NCI-H69 (cell line): ENCODE measurements around the gene PDE4DIP.
"Not testable (repeated sequence)": the region's sequence is repeated elsewhere in the genome, so short reads cannot be mapped to it uniquely, and the experiment has no call there.

Source experiments
- DNase-seq: peaks from one replicate; lab custom pipeline; 2025; lab: John Stamatoyannopoulos, UW

PDE4DIP gene

GRCh38 chr1:148921047-148921446, 76.8 kb downstream of the PDE4DIP start:
- DNase-seq = not testable (repeated sequence)

DNA sequence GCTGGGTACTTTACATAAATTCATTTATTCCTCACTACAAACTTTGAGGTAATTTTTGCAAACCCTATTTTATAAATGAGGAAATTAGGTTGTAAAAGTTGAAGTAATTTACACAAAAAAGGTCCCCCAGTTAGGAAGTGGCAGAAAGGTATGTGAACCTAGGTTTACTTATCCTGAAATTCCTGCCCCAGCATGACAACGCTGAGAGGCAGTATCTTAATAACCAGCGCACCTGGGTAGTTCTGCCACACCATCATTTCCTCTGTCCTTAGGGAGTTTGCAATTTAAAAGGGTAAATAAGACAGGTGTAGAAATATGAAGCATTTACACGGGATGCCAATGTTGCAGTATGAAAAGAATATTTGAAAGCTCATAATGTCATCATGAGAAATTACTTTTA, 79.6 kb downstream of the PDE4DIP start:
- DNase-seq = not testable (repeated sequence)

DNA sequence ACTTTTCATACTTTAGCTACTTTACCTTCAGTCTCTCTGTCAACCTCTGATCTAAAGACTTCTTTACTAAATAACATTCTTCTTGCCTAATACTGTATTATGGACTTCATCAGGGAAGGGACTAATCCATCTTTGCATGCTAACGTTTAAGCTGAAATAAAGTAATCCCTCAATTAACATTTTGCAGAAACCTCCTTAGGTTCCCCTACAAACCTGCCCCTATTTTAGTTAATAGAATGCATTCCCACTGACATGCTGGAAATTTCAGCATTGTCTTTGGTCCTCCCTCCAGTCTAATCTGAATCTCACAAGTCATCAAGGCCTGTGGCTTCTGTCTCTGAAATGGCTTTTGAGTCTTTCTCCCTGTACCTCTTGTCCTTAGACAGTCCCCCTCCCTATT, 83.4 kb downstream of the PDE4DIP start:
- DNase-seq = not testable (repeated sequence)

DNA sequence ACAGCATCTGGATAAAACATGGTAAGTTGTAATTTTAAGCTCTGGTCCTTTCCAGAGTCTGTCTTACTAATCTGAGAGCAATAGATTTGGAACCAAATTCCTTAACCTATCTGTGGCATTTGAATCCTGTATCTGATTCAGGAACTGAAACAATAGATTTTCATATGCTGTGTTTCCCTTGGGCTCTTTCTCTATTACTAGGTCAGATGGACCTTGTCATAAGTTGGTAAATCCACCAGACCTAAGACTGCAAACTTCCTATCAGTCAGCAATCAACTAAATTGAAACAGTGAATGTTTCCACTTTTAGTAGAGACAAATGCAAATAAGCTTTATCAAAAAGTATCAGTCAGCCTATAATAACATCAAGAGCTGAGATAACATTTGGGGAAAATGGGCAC, 85.0 kb downstream of the PDE4DIP start:
- not testable (repeated sequence) for DNase-seq

DNA sequence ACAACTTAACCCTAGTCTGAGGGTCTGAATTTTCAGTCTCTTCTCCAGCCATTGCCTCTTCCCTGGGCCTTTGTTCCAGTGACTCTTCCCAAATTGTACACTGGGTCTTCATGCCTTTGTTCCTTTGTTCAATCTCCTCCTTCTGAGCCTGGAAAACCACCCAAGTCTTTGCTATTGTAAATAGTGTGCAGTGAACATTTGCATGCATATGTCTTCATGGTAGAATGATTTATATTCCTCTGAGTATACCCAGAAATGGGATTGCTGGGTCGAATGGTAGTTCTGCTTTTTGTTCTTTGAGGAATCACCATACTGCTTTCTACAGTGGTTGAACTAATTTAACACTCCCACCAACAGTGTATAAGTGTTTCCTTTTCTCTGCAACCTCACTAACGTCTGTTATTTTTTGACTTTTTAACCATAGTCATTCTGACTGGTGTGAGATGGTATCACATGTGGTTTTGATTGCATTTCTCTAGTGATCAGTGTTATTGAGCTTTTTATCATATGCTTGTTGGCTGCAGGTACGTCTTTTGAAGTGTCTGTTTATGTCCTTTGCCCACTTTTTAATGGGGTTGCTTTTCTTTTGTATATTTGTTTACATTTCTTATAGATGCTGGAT, 91.3 kb downstream of the PDE4DIP start:
- DNase-seq = not testable (repeated sequence)

DNA sequence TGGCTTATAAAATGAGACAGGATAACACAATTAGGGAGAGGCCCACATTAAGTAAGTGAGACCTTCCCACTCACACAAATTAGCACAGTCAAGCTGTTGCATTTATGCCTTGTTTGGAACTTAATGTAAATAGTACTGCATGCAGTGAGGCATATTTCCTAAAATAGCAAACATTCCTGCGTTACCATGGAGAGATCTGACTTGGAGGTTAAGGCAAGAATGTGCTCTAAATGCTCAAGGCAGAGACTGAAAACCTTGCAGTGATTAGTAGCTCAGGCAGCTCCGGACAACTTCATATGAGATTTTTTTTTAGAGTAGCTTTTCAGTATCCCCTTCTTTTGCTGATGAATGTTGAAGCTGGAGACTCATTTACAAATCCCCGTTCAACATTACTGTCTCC, 98.7 kb downstream of the PDE4DIP start:
- not testable (repeated sequence) for DNase-seq

- DNase-seq = not testable (repeated sequence)
These were observed 100.9 kb downstream of the PDE4DIP start for GRCh38 chr1:148945130-148945529.

DNA sequence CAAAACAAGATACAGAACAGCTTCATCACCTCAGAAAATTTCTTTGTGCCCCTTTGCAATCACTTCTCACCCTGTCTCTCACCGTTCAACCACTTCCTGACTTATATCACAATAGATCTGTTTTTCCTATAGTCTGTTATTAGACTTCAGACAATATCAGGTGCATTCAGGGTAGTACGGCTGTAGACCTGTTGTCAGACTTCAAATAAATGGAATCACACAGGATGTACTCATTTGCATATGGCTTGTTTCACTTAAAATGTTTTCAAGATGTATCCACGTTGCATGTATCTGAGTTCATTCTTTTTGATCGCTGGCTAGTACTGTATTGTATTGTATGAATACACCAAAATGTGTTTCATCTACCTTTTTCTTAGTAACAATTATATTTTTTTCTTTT, 104.5 kb downstream of the PDE4DIP start:
- DNase-seq = not testable (repeated sequence)

DNA sequence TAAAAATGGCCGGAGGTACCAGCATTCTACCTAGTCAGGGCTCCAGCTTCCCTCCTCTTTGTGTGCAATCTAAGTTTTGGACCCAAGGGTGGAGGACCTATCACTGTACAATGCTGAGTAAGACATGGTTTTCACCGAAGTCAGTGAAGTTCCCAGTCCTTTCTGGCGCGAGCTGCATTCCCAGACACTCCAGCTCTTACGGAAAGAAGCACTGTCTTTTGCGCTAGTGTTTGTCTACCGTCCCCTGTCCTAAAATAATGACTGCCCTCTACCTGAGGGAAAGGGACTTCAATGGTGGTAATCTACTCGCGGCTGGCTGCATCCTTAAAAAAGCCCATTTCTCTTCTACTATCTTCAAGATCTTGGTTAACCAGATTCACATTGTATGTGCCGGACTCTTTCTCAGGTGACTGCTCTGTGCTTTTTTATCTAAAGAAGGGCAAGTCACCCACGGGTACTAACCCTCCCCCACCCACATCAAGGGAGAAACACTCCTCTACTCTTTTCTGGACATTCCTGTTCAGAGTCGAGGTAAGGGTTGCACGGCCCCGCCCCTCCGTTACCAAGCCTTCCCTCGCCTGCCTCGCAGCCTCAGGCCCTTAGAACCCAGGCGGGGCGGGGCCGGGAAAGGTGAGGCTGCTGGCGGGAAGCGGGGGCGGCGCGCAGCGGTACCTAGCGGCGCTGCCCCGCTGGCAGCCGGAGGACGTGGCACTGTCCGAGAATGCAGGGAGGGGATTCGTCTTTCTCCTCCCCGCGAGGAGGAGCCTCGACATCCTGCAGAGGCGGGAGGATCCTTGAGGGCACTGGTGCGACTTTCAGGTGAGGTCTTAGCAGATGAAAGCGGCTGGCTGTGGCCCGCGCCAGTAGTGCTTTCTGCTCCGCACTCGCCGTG, 107.4 kb downstream of the PDE4DIP start:
- peak; percentile 94 for DNase-seq

- not testable (repeated sequence) for DNase-seq
These were observed 108.2 kb downstream of the PDE4DIP start for GRCh38 chr1:148952253-148952937.

DNA sequence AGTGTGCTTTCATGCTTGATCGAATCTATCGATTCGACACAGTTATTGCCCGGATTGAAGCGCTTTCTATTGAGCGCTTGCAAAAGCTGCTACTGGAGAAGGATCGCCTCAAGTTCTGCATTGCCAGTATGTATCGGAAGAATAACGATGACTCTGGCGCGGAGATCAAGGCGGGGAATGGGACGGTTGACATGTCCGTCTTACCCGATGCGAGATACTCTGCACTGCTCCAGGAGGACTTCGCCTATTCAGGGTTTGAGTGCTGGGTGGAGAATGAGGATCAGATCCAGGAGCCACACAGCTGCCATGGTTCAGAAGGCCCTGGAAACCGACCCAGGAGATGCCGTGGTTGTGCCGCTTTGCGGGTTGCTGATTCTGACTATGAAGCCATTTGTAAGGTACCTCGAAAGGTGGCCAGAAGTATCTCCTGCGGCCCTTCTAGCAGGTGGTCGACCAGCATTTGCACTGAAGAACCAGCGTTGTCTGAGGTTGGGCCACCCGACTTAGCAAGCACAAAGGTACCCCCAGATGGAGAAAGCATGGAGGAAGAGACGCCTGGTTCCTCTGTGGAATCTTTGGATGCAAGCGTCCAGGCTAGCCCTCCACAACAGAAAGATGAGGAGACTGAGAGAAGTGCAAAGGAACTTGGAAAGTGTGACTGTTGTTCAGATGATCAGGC, 108.8 kb downstream of the PDE4DIP start:
- DNase-seq = peak; percentile 47

DNA sequence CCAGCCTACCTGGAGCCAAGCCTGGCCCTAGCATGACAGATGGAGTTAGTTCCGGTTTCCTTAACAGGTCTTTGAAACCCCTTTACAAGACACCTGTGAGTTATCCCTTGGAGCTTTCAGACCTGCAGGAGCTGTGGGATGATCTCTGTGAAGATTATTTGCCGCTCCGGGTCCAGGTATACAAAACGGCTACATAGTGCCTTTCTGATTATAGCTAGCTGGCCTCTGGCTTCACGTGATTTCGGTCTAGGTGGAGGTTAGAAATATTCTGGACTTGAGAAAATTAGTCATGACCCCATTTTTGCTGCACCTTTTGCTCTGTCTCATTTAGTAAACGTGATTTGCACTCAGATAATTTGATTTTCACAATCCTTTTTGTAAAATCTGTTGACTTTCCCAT, 109.5 kb downstream of the PDE4DIP start:
- DNase-seq = peak; percentile 74

DNA sequence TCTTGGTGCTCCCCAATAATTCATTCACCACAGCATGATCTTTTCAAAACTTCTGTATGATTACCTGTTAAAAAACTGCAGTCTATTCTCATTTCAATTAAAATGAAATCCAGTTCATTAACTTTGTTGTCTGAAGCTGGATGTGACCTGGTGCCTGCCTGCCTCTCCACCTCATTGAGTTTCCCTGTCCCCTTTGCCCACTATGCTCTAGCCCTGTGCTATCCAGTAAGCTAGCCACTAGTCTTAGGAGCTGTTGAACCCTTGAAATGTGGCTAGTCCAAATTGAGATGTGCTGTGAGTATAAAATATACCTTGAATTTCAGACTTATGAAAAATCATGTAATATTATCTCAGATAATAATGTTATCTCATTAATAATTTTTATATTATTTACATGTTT, 114.1 kb downstream of the PDE4DIP start:
- not testable (repeated sequence) for DNase-seq

DNA sequence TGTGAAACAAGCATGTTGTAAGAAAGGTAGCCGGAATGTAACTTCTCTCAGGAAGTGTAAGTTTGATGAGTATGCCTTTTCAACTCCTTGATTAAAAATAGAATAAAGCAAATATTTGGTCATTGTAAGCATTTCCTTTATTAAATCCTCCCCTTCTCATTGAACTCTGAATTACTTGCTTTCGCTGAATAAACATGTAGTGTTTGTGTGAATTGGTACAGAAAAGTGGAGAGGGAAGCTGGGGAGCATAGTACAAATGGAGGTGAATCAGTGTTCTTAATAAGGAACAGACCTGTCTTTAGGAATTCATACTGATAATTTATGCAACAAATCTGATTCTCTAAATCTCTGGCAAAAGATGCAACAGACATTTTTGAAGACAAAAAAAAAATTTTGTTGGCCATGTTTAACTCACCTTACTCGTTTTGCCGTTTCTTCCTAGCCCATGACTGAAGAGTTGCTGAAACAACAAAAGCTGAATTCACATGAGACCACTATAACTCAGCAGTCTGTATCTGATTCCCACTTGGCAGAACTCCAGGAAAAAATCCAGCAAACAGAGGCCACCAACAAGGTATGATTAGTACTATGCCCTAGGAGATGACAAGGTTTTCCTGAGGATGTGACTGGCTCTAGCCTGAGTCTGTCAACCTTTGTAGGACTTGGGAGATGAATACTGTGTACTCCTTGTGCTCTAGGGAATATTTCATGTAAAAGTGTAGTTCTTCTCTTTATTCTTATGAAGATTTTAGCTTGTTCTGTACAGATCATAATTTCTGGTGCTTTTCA, 116.2 kb downstream of the PDE4DIP start:
- not testable (repeated sequence) for DNase-seq

- DNase-seq = not testable (repeated sequence)
These were observed 118.1 kb downstream of the PDE4DIP start for GRCh38 chr1:148962127-148962857.

DNA sequence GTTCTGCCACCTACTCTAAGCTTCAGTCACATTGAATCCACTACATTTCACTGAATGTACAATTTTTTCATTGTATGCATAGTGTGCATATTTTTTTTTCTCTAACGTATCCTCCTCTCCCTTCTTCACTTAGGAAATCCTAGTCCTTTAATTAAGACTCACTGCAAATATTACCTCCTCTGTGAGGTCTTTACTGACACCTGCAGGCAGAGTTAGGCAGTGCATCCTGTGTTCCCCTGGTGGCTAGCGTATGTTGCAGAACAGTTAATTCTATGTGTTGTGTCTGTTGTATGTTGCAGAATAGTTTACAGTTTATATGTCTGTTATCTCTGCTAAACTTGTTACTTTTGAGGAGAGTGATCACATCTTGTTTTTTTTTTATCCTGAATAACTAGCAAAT, 121.9 kb downstream of the PDE4DIP start:
- DNase-seq = not testable (repeated sequence)

- DNase-seq = not testable (repeated sequence)
These were observed 123.4 kb downstream of the PDE4DIP start for GRCh38 chr1:148967580-148967979.

DNA sequence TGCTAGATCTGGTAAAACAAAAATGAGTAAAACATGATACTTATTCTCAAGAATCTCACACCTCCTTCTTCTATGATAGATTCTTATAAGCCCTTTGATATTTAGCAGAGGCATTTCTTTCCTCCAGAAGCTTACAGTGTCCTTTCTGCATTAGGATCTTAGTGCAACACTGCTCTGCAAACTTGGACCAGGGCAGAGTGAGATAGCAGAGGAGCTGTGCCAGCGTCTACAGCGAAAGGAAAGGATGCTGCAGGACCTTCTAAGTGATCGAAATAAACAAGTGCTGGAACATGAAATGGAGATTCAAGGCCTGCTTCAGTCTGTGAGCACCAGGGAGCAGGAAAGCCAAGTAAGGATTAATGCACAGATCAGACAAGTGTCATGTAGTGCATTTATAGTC, 124.5 kb downstream of the PDE4DIP start:
- not testable (repeated sequence) for DNase-seq

GRCh38 chr1:148969126-148969525, 124.9 kb downstream of the PDE4DIP start:
- DNase-seq = not testable (repeated sequence)

- not testable (repeated sequence) for DNase-seq
These were observed 131.2 kb downstream of the PDE4DIP start for GRCh38 chr1:148975453-148975852.
